ENCODE measurements around the gene PTP4A1.

PTP4A1 gene

GRCh38 chr6:63572747-63573075 lies 431 bp downstream of the PTP4A1 start:
- H3K36me3 ChIP-seq (ENCODE audit: control insufficient read depth in 1 of 2, insufficient read depth in 2 of 2, low read length in 2 of 2) = peaks cover 12 to 13% of the 10 kb centered on the region in 2 donors
- peak overlapping the region; percentile 99 for H3K27ac ChIP-seq (ENCODE audit: low read depth, low read length)
- H3K4me1 ChIP-seq (ENCODE audit: control insufficient read depth in 1 of 2, insufficient read depth in 2 of 2, low read length in 2 of 2) = peaks cover 12 to 30% of the 10 kb centered on the region in 2 donors
- no peaks in the 10 kb centered on the region for H3K9me3 ChIP-seq (ENCODE audit: control insufficient read depth in 1 of 2, low read length in 2 of 2)
- H3K9ac ChIP-seq (ENCODE audit: low read depth in 1 of 2, low read length in 2 of 2) = peak overlapping the region; percentile 91 to 95
- H3K27me3 ChIP-seq (ENCODE audit: control insufficient read depth in 1 of 2, insufficient read depth in 2 of 2, low read length in 2 of 2) = no peaks in the 10 kb centered on the region
- H3K4me3 ChIP-seq (ENCODE audit: low read depth in 1 of 2, low read length in 2 of 2) = peak overlapping the region; percentile 81 to 83

- H3K4me1 ChIP-seq (ENCODE audit: control insufficient read depth in 1 of 2, insufficient read depth in 2 of 2, low read length in 2 of 2) = peaks cover 11 to 30% of the 10 kb centered on the region in 2 donors
- H3K4me3 ChIP-seq (ENCODE audit: low read depth in 1 of 2, low read length in 2 of 2) = peak overlapping the region; percentile 81 to 83
- H3K27ac ChIP-seq (ENCODE audit: low read depth, low read length) = peak overlapping the region; percentile 99
- no peaks in the 10 kb centered on the region for H3K27me3 ChIP-seq (ENCODE audit: control insufficient read depth in 1 of 2, insufficient read depth in 2 of 2, low read length in 2 of 2)
- peaks cover 18% of the 10 kb centered on the region in 2 donors for H3K36me3 ChIP-seq (ENCODE audit: control insufficient read depth in 1 of 2, insufficient read depth in 2 of 2, low read length in 2 of 2)
- H3K9me3 ChIP-seq (ENCODE audit: control insufficient read depth in 1 of 2, low read length in 2 of 2) = no peaks in the 10 kb centered on the region
- H3K9ac ChIP-seq (ENCODE audit: low read depth in 1 of 2, low read length in 2 of 2) = peak overlapping the region; percentile 91 to 95
Observed at GRCh38 chr6:63573076-63573898, 1.0 kb downstream of the PTP4A1 start.

- peaks cover 23 to 25% of the 10 kb centered on the region in 2 donors for H3K36me3 ChIP-seq (ENCODE audit: control insufficient read depth in 1 of 2, insufficient read depth in 2 of 2, low read length in 2 of 2)
- peaks cover 11 to 30% of the 10 kb centered on the region in 2 donors for H3K4me1 ChIP-seq (ENCODE audit: control insufficient read depth in 1 of 2, insufficient read depth in 2 of 2, low read length in 2 of 2)
- peak overlapping the region; percentile 91 to 95 for H3K9ac ChIP-seq (ENCODE audit: low read depth in 1 of 2, low read length in 2 of 2)
- peak overlapping the region; percentile 99 for H3K27ac ChIP-seq (ENCODE audit: low read depth, low read length)
- no peaks in the 10 kb centered on the region for H3K27me3 ChIP-seq (ENCODE audit: control insufficient read depth in 1 of 2, insufficient read depth in 2 of 2, low read length in 2 of 2)
- H3K4me3 ChIP-seq (ENCODE audit: low read depth in 1 of 2, low read length in 2 of 2) = peak overlapping the region; percentile 81 to 83
- no peaks in the 10 kb centered on the region for H3K9me3 ChIP-seq (ENCODE audit: control insufficient read depth in 1 of 2, low read length in 2 of 2)
Observed at GRCh38 chr6:63573899-63574553, 1.7 kb downstream of the PTP4A1 start.

DNA sequence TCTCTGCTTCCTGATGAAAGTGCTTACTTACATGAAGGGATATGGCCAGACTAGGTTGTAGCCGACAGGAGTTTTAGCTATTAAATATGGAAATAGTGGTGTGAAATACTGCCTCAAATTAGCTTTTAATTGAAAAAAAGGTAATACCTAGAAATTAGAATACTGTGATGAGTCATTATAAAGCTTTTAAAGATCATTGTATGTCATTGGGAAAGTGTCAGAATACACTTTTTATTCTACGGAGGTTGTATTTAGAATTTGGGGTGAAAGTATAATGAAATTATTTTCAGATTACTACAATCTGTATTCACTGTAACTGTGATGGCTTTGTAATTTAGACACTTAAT lies 2.2 kb downstream of the PTP4A1 start:
- peak overlapping the region; percentile 99 for H3K27ac ChIP-seq (ENCODE audit: low read depth, low read length)
- H3K4me1 ChIP-seq (ENCODE audit: control insufficient read depth in 1 of 2, insufficient read depth in 2 of 2, low read length in 2 of 2) = peaks cover 11 to 30% of the 10 kb centered on the region in 2 donors
- H3K9me3 ChIP-seq (ENCODE audit: control insufficient read depth in 1 of 2, low read length in 2 of 2) = no peaks in the 10 kb centered on the region
- H3K9ac ChIP-seq (ENCODE audit: low read depth in 1 of 2, low read length in 2 of 2) = peak overlapping the region; percentile 91 to 95
- peaks cover 28 to 30% of the 10 kb centered on the region in 2 donors for H3K36me3 ChIP-seq (ENCODE audit: control insufficient read depth in 1 of 2, insufficient read depth in 2 of 2, low read length in 2 of 2)
- no peaks in the 10 kb centered on the region for H3K27me3 ChIP-seq (ENCODE audit: control insufficient read depth in 1 of 2, insufficient read depth in 2 of 2, low read length in 2 of 2)
- peak overlapping the region; percentile 81 to 83 for H3K4me3 ChIP-seq (ENCODE audit: low read depth in 1 of 2, low read length in 2 of 2)

DNA sequence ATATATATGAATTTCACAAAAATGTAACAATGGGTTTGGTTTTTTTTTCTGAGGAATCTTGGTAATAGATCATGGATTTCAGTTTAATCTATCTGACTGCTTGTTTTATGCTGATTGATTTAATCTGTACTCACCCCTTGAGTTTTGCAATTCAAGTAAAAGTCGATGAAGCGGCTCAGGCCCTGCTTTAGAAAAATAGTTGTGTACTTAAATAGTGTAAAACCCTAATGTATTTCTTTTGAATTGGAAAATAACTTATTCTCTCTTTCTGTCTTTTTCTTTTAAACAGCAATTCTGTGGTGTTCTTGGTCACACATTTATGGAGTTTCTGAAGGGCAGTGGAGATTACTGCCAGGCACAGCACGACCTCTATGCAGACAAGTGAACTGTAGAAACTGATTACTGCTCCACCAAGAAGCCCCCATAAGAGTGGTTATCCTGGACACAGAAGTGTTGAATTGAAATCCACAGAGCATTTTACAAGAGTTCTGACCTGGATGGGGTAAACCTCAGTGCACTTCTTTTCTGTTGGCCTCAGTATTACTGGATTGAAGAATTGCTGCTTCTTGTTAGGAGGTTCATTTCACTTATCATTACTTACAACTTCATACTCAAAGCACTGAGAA lies 4.0 kb downstream of the PTP4A1 start:
- no peak overlapping the region for H3K4me3 ChIP-seq (ENCODE audit: low read depth in 1 of 2, low read length in 2 of 2)
- no peaks in the 10 kb centered on the region for H3K27me3 ChIP-seq (ENCODE audit: control insufficient read depth in 1 of 2, insufficient read depth in 2 of 2, low read length in 2 of 2)
- peaks cover 40 to 47% of the 10 kb centered on the region in 2 donors for H3K36me3 ChIP-seq (ENCODE audit: control insufficient read depth in 1 of 2, insufficient read depth in 2 of 2, low read length in 2 of 2)
- H3K27ac ChIP-seq (ENCODE audit: low read depth, low read length) = no peak overlapping the region
- peaks cover 10 to 28% of the 10 kb centered on the region in 2 donors for H3K4me1 ChIP-seq (ENCODE audit: control insufficient read depth in 1 of 2, insufficient read depth in 2 of 2, low read length in 2 of 2)
- H3K9me3 ChIP-seq (ENCODE audit: control insufficient read depth in 1 of 2, low read length in 2 of 2) = no peaks in the 10 kb centered on the region
- no peak overlapping the region for H3K9ac ChIP-seq (ENCODE audit: low read depth in 1 of 2, low read length in 2 of 2)

GRCh38 chr6:63576985-63577712 lies 4.9 kb downstream of the PTP4A1 start:
- no peaks in the 10 kb centered on the region for H3K9me3 ChIP-seq (ENCODE audit: control insufficient read depth in 1 of 2, low read length in 2 of 2)
- peaks cover 43 to 48% of the 10 kb centered on the region in 2 donors for H3K36me3 ChIP-seq (ENCODE audit: control insufficient read depth in 1 of 2, insufficient read depth in 2 of 2, low read length in 2 of 2)
- H3K27ac ChIP-seq (ENCODE audit: low read depth, low read length) = no peak overlapping the region
- no peak overlapping the region for H3K9ac ChIP-seq (ENCODE audit: low read depth in 1 of 2, low read length in 2 of 2)
- H3K4me3 ChIP-seq (ENCODE audit: low read depth in 1 of 2, low read length in 2 of 2) = no peak overlapping the region
- peaks cover 5 to 22% of the 10 kb centered on the region in 2 donors for H3K4me1 ChIP-seq (ENCODE audit: control insufficient read depth in 1 of 2, insufficient read depth in 2 of 2, low read length in 2 of 2)
- no peaks in the 10 kb centered on the region for H3K27me3 ChIP-seq (ENCODE audit: control insufficient read depth in 1 of 2, insufficient read depth in 2 of 2, low read length in 2 of 2)

- Histone ChIP-seq H3K36me3 (ENCODE audit: control insufficient read depth in 1 of 2, insufficient read depth in 2 of 2, low read length in 2 of 2) (peaks cover 47 to 60% of the 10 kb centered on the region in 2 donors), H3K4me1 (ENCODE audit: control insufficient read depth in 1 of 2, insufficient read depth in 2 of 2, low read length in 2 of 2) (peaks cover 5 to 22% of the 10 kb centered on the region in 2 donors), H3K9ac (ENCODE audit: low read depth in 1 of 2, low read length in 2 of 2) (no peak overlapping the region), H3K9me3 (ENCODE audit: control insufficient read depth in 1 of 2, low read length in 2 of 2) (no peaks in the 10 kb centered on the region), H3K4me3 (ENCODE audit: low read depth in 1 of 2, low read length in 2 of 2) (no peak overlapping the region), H3K27ac (ENCODE audit: low read depth, low read length) (no peak overlapping the region), H3K27me3 (ENCODE audit: control insufficient read depth in 1 of 2, insufficient read depth in 2 of 2, low read length in 2 of 2) (no peaks in the 10 kb centered on the region)
Observed at GRCh38 chr6:63578757-63579156, 6.5 kb downstream of the PTP4A1 start.

DNA sequence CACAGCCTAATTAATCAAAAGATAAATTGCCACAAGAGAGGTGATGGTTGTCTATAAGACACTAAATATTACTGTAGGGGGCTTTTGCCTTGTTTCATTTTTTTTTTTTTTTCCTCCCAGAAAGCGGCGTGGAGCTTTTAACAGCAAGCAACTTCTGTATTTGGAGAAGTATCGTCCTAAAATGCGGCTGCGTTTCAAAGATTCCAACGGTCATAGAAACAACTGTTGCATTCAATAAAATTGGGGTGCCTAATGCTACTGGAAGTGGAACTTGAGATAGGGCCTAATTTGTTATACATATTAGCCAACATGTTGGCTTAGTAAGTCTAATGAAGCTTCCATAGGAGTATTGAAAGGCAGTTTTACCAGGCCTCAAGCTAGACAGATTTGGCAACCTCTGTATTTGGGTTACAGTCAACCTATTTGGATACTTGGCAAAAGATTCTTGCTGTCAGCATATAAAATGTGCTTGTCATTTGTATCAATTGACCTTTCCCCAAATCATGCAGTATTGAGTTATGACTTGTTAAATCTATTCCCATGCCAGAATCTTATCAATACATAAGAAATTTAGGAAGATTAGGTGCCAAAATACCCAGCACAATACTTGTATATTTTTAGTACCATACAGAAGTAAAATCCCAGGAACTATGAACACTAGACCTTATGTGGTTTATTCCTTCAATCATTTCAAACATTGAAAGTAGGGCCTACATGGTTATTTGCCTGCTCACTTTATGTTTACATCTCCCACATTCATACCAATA lies 7.8 kb downstream of the PTP4A1 start:
- Histone ChIP-seq H3K4me3 (ENCODE audit: low read depth in 1 of 2, low read length in 2 of 2) (no peak overlapping the region), H3K36me3 (ENCODE audit: control insufficient read depth in 1 of 2, insufficient read depth in 2 of 2, low read length in 2 of 2) (peaks cover 47 to 63% of the 10 kb centered on the region in 2 donors), H3K27ac (ENCODE audit: low read depth, low read length) (no peak overlapping the region)

GRCh38 chr6:63580704-63580961 lies 8.4 kb downstream of the PTP4A1 start:
- Histone ChIP-seq H3K27ac (ENCODE audit: low read depth, low read length) (no peak overlapping the region), H3K4me1 (ENCODE audit: control insufficient read depth in 1 of 2, insufficient read depth in 2 of 2, low read length in 2 of 2) (peaks cover 0 to 9% of the 10 kb centered on the region in 2 donors), H3K36me3 (ENCODE audit: control insufficient read depth in 1 of 2, insufficient read depth in 2 of 2, low read length in 2 of 2) (peaks cover 47 to 63% of the 10 kb centered on the region in 2 donors), H3K9me3 (ENCODE audit: control insufficient read depth in 1 of 2, low read length in 2 of 2) (no peaks in the 10 kb centered on the region), H3K9ac (ENCODE audit: low read depth in 1 of 2, low read length in 2 of 2) (no peak overlapping the region), H3K27me3 (ENCODE audit: control insufficient read depth in 1 of 2, insufficient read depth in 2 of 2, low read length in 2 of 2) (no peaks in the 10 kb centered on the region), H3K4me3 (ENCODE audit: low read depth in 1 of 2, low read length in 2 of 2) (no peak overlapping the region)

More for the DNA sequence above, 7.8 kb downstream of the PTP4A1 start:
- H3K9ac ChIP-seq (ENCODE audit: low read depth in 1 of 2, low read length in 2 of 2) = no peak overlapping the region
- H3K9me3 ChIP-seq (ENCODE audit: control insufficient read depth in 1 of 2, low read length in 2 of 2) = no peaks in the 10 kb centered on the region
- H3K4me1 ChIP-seq (ENCODE audit: control insufficient read depth in 1 of 2, insufficient read depth in 2 of 2, low read length in 2 of 2) = peaks cover 0 to 12% of the 10 kb centered on the region in 2 donors
- H3K27me3 ChIP-seq (ENCODE audit: control insufficient read depth in 1 of 2, insufficient read depth in 2 of 2, low read length in 2 of 2) = no peaks in the 10 kb centered on the region
